Stomach (tissue), 4 donors: Measurements from ENCODE around the gene SMPD3.

Experiments
- EP300 ChIP-seq: sonication (generic); formaldehyde crosslinking; IDR thresholded peaks from one replicate; pipeline ENCODE4 v1.6.1; 2017; ENCODE audit warnings: antibody characterized with exemption
- POLR2A ChIP-seq, 4 donors: fragments of 450-650 bp; IDR thresholded peaks; one replicate each; pipeline ENCODE4 v1.6.1; 2016; ENCODE audit warnings: antibody characterized with exemption in 4 of 4, control low read depth in 2 of 4, mild to moderate bottlenecking in 1 of 4, moderate library complexity in 1 of 4
- POLR2AphosphoS5 ChIP-seq, 3 donors: sonication (generic); formaldehyde crosslinking; IDR thresholded peaks; one replicate each; pipeline ENCODE4 v1.6.1; 2016; ENCODE audit warnings: antibody characterized with exemption in 3 of 3
- TF ChIP-seq, protein P1 (sequence below), 7 experiments: fragments of 450-650 bp in 4 of 7; fragments of 200-600 bp in 3 of 7; sonication (generic) in 3 of 7; IDR thresholded peaks; one replicate each; pipeline ENCODE4 v1.5.1; 2016 to 2019; ENCODE audit warnings: antibody characterized with exemption in 7 of 7, control low read depth in 2 of 7, mild to moderate bottlenecking in 1 of 7

DNA sequence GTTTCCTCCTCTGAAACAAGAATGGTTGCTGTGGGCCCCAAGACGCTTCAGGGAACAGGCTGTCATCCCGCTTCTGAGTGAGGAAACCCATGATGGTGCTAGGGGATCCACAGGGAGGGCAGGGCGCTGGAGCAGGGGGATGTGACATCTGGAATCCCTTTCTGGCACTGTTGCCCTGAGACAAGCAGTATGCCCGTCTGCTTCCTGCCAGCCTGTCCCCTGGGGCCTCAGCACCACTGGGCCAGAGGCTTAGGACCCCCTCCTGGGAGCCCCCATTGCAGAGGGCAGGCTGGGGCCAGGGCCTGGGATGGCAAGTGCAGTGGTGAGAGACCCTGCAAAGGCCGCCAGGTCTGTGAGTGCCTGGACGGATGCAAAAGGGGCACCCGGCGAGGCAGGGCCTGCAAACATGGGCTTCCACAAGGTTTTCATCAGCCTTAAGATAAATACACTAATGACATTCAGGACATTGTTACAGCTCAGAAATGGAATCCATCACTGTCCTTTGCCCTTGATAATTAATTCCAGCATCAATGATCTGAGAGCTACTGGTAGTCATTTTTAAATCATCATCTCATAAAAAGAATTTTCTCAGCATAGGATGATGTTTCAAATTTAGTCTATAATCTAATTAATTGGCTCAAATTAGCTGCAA, 85.9 kb downstream of the SMPD3 start:
- TF ChIP-seq, protein P1, sequence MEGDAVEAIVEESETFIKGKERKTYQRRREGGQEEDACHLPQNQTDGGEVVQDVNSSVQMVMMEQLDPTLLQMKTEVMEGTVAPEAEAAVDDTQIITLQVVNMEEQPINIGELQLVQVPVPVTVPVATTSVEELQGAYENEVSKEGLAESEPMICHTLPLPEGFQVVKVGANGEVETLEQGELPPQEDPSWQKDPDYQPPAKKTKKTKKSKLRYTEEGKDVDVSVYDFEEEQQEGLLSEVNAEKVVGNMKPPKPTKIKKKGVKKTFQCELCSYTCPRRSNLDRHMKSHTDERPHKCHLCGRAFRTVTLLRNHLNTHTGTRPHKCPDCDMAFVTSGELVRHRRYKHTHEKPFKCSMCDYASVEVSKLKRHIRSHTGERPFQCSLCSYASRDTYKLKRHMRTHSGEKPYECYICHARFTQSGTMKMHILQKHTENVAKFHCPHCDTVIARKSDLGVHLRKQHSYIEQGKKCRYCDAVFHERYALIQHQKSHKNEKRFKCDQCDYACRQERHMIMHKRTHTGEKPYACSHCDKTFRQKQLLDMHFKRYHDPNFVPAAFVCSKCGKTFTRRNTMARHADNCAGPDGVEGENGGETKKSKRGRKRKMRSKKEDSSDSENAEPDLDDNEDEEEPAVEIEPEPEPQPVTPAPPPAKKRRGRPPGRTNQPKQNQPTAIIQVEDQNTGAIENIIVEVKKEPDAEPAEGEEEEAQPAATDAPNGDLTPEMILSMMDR (IDR thresholded peaks at IDR 0.05) = no peak
- TF ChIP-seq POLR2A (IDR thresholded peaks at IDR 0.05) = no peak
- no peak for TF ChIP-seq EP300
- no peak for TF ChIP-seq POLR2AphosphoS5 (IDR thresholded peaks at IDR 0.05)
